ENCODE measurements around the gene CDH24.

GRCh38 chr14:23051141-23052057 lies 5.9 kb downstream of the CDH24 start:
- TF ChIP-seq CTCF (conservative IDR thresholded peaks at IDR 0.05; ENCODE audit: low read length) = no peak
- no peak for TF ChIP-seq EZH2phosphoT487 (IDR thresholded peaks at IDR 0.05; ENCODE audit: borderline replicate concordance, low read depth, low read length)

All from OCI-LY7 (cell line).